Hepatocyte (in vitro differentiated cells): ENCODE data around the gene EAPP. TPM values are rescaled to one million over a fixed set of nuclear protein-coding genes. Genes with fewer than 3 reads are reported as not detected.

Experiments
- DNase-seq: peaks from one replicate; pipeline ENCODE4 v3.0.0-alpha.2; 2016; ENCODE audit warnings: low spot score
- H2AFZ ChIP-seq: fragments of 200-600 bp; sonication (generic); 2 replicates; pipeline ENCODE4 v1.6.0; 2016; ENCODE audit warnings: antibody characterized with exemption, mild to moderate bottlenecking
- H3K27ac ChIP-seq: fragments of 200-600 bp; sonication (generic); 2 replicates; pipeline ENCODE4 v1.5.1; 2016; ENCODE audit warnings: mild to moderate bottlenecking
- H3K27me3 ChIP-seq: fragments of 200-600 bp; sonication (generic); 2 replicates; pipeline ENCODE4 v1.6.1; 2016
- H3K36me3 ChIP-seq: fragments of 200-600 bp; sonication (generic); replicated peaks from 2 replicates; pipeline ENCODE4 v1.5.1; 2016; ENCODE audit warnings: low read depth; ENCODE audit not compliant: insufficient read depth
- H3K4me1 ChIP-seq: fragments of 200-600 bp; sonication (generic); 2 replicates; pipeline ENCODE4 v1.5.1; 2016; ENCODE audit warnings: mild to moderate bottlenecking, moderate library complexity; ENCODE audit not compliant: insufficient read depth
- H3K4me2 ChIP-seq: fragments of 200-600 bp; sonication (generic); 2 replicates; pipeline ENCODE4 v1.6.0; 2016
- H3K4me3 ChIP-seq: fragments of 200-600 bp; sonication (generic); 2 replicates; pipeline ENCODE4 v1.5.1; 2016; ENCODE audit warnings: mild to moderate bottlenecking
- H3K79me2 ChIP-seq: fragments of 200-600 bp; sonication (generic); 2 replicates; pipeline ENCODE4 v1.6.0; 2017; ENCODE audit warnings: mild to moderate bottlenecking
- H3K9me2 ChIP-seq: fragments of 200-600 bp; sonication (generic); replicated peaks from 2 replicates; pipeline ENCODE4 v1.6.0; 2017; ENCODE audit warnings: mild to moderate bottlenecking; ENCODE audit not compliant: insufficient read depth
- H3K9me3 ChIP-seq: fragments of 200-600 bp; sonication (generic); 2 replicates; pipeline ENCODE4 v1.5.1; 2016; ENCODE audit warnings: low read depth, mild to moderate bottlenecking
- H4K20me1 ChIP-seq: fragments of 200-600 bp; sonication (generic); 2 replicates; pipeline ENCODE4 v1.6.0; 2016; ENCODE audit warnings: mild to moderate bottlenecking; ENCODE audit not compliant: insufficient read depth, poor library complexity, severe bottlenecking
- EZH2 ChIP-seq: fragments of 200-600 bp; sonication (generic); IDR thresholded peaks from 2 replicates; pipeline ENCODE4 v1.6.1; 2016; ENCODE audit warnings: antibody characterized with exemption, mild to moderate bottlenecking, borderline replicate concordance
- EZH2phosphoT487 ChIP-seq: fragments of 200-600 bp; sonication (generic); IDR thresholded peaks from one replicate; pipeline ENCODE4 v1.6.1; 2018; ENCODE audit warnings: antibody characterized with exemption, mild to moderate bottlenecking, low read depth, moderate library complexity; ENCODE audit not compliant: unreplicated experiment, severe bottlenecking
- WGBS: methylation state at CpG from one replicate; pipeline ENCODE4 v1.1.6; 2016; ENCODE audit warnings: low lambda C conversion rate; ENCODE audit errors: missing lambda C conversion rate; 5-methylcytosine and 5-hydroxymethylcytosine counted together
- polyA plus RNA-seq: library from polyadenylated mRNA; unstranded; fragments of >200 nt; fragmentation: Nextera tagmentation; extraction: Ambion mirVana; gene quantifications from 2 replicates; pipeline ENCODE4 v1.2.1, GENCODE V29; 2016
- total RNA-seq: library from RNA; depleted of rRNA; stranded (reverse); fragments of >200 nt; gene quantifications from 2 replicates; pipeline ENCODE4 v1.2.3, GENCODE V29; 2014
- TF ChIP-seq, protein P1 (sequence below): fragments of 200-600 bp; sonication (generic); IDR thresholded peaks from 2 replicates; pipeline ENCODE4 v1.5.1; 2016; ENCODE audit warnings: antibody characterized with exemption, mild to moderate bottlenecking; ENCODE audit not compliant: poor library complexity

EAPP gene
- total and polyA plus RNA-seq, 2 experiments from 2014 or later = 49.1 to 56.1 TPM

GRCh38 chr14:34580381-34580780, 40.9 kb upstream of the EAPP start:
- Histone ChIP-seq H3K36me3 (no peaks in the 10 kb centered on the region), H3K9me2 (no peaks in the 10 kb centered on the region), H3K4me1 (no peaks in the 10 kb centered on the region), H3K27ac (no peak overlapping the region), H2AFZ (no peak overlapping the region), H3K79me2 (peaks cover 3% of the 10 kb centered on the region), H3K4me3 (no peak overlapping the region), H3K9me3 (no peaks in the 10 kb centered on the region), H3K27me3 (no peaks in the 10 kb centered on the region), H4K20me1 (no peaks in the 10 kb centered on the region), H3K4me2 (no peak overlapping the region)
- WGBS = 98% methylated on average over 5 of the region's 5 CpGs
- TF ChIP-seq, protein P1, sequence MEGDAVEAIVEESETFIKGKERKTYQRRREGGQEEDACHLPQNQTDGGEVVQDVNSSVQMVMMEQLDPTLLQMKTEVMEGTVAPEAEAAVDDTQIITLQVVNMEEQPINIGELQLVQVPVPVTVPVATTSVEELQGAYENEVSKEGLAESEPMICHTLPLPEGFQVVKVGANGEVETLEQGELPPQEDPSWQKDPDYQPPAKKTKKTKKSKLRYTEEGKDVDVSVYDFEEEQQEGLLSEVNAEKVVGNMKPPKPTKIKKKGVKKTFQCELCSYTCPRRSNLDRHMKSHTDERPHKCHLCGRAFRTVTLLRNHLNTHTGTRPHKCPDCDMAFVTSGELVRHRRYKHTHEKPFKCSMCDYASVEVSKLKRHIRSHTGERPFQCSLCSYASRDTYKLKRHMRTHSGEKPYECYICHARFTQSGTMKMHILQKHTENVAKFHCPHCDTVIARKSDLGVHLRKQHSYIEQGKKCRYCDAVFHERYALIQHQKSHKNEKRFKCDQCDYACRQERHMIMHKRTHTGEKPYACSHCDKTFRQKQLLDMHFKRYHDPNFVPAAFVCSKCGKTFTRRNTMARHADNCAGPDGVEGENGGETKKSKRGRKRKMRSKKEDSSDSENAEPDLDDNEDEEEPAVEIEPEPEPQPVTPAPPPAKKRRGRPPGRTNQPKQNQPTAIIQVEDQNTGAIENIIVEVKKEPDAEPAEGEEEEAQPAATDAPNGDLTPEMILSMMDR = no peak
- TF ChIP-seq EZH2phosphoT487 (no peak), EZH2 (no peak)
- no peak for DNase-seq

GRCh38 chr14:34571771-34572170, 32.3 kb upstream of the EAPP start:
- Histone ChIP-seq H3K9me2 (no peaks in the 10 kb centered on the region), H3K79me2 (peaks cover 3% of the 10 kb centered on the region), H2AFZ (no peak overlapping the region), H3K27ac (no peak overlapping the region), H3K27me3 (no peaks in the 10 kb centered on the region), H4K20me1 (no peaks in the 10 kb centered on the region), H3K4me1 (no peaks in the 10 kb centered on the region), H3K9me3 (no peaks in the 10 kb centered on the region), H3K4me2 (no peak overlapping the region), H3K4me3 (no peak overlapping the region), H3K36me3 (no peaks in the 10 kb centered on the region)
- no peak for DNase-seq
- TF ChIP-seq EZH2 = no peak
- no peak for TF ChIP-seq EZH2phosphoT487
- 97% methylated on average over 3 of the region's 3 CpGs for WGBS

GRCh38 chr14:34569750-34570149, 30.2 kb upstream of the EAPP start:
- Histone ChIP-seq H4K20me1 (no peaks in the 10 kb centered on the region), H3K27ac (no peak overlapping the region), H3K9me3 (no peaks in the 10 kb centered on the region), H3K27me3 (no peaks in the 10 kb centered on the region), H3K9me2 (no peaks in the 10 kb centered on the region), H3K36me3 (no peaks in the 10 kb centered on the region), H3K4me2 (no peak overlapping the region), H3K4me3 (no peak overlapping the region), H2AFZ (no peak overlapping the region), H3K79me2 (no peaks in the 10 kb centered on the region), H3K4me1 (no peaks in the 10 kb centered on the region)
- TF ChIP-seq EZH2 (no peak), EZH2phosphoT487 (no peak)
- TF ChIP-seq, protein P1 = no peak
- 98% methylated on average over 4 of the region's 4 CpGs for WGBS
- DNase-seq = no peak

DNA sequence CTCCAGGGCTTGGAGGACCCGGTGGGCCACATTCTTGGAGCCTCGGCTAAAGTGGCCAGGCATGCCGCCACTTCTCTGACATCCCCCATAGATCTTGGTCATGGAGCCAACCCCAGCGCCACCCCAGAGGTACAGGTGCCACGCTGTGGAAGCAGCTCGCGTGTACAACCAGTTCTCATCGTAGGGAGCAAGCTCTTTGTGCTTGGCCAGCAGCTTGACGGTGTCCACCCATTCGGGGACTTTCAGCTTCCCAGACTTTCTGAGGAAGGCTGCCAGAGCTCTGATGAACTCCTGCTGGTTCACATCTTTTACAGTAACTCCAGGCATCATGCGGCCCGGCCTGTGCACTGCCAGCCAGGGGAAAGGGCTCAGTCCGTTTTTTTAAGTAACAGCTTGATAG, 29.3 kb upstream of the EAPP start:
- H3K4me3 ChIP-seq = no peak overlapping the region
- TF ChIP-seq EZH2phosphoT487 (no peak), EZH2 (no peak)
- TF ChIP-seq, protein P1 = no peak
- H3K9me2 ChIP-seq = no peaks in the 10 kb centered on the region
- H3K36me3 ChIP-seq = no peaks in the 10 kb centered on the region
- no peak overlapping the region for H2AFZ ChIP-seq
- H3K27ac ChIP-seq = no peak overlapping the region
- no peaks in the 10 kb centered on the region for H3K79me2 ChIP-seq
- H3K4me1 ChIP-seq = no peaks in the 10 kb centered on the region
- no peak for DNase-seq
- no peak overlapping the region for H3K4me2 ChIP-seq
- no peaks in the 10 kb centered on the region for H4K20me1 ChIP-seq
- WGBS = 97% methylated on average over 13 of the region's 13 CpGs
- no peaks in the 10 kb centered on the region for H3K27me3 ChIP-seq
- no peaks in the 10 kb centered on the region for H3K9me3 ChIP-seq
